ENCODE measurements around the gene KIF22.
A peak's percentile ranks its signal among the peaks of the same experiment; 100 is the strongest.
"Not testable (repeated sequence)": the region's sequence is repeated elsewhere in the genome, so short reads cannot be mapped to it uniquely, and the experiment has no call there.

Gene KIF22

GRCh38 chr16:29815793-29816693 is 25.5 kb downstream of the KIF22 start, which contains the start of gene PAGR1:
Gene PAGR1 (plus strand): TSS chr16:29816152. CDS start chr16:29816526, 374 bp downstream.
- DNase-seq, result peak; percentile 99

- DNase-seq, result no peak
These were observed 26.3 kb downstream of the KIF22 start for GRCh38 chr16:29816694-29817441.

DNA sequence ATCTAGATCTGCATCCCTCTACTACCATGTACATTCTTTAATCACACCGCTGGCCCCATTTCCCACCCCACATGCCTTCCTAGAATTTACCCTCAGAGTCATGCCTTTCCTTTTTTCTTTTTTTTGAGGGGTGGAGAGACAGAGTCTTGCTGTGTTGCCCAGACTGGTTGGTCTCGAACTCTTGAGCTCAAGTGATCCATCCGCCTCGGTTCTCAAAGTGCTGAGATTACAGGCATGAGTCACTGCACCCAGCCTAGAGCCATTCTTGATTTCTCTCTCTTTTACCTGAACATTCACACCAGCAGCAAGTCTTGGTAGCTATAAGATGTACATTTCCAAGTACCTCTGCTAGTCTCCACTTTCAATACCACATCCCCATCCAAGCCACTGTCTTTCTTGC is 27.5 kb downstream of the KIF22 start:
- DNase-seq, result no peak

DNA sequence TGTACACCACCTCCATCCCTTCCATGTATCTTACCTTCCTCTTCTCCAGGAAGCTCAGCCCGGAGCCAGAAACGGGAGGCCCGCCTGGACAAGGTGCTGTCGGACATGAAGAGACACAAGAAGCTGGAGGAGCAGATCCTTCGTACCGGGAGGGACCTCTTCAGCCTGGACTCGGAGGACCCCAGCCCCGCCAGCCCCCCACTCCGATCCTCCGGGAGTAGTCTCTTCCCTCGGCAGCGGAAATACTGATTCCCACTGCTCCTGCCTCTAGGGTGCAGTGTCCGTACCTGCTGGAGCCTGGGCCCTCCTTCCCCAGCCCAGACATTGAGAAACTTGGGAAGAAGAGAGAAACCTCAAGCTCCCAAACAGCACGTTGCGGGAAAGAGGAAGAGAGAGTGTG is 29.0 kb downstream of the KIF22 start:
- no peak for DNase-seq

- peak; percentile 46 for DNase-seq
These were observed 29.7 kb downstream of the KIF22 start, which contains the start of gene MVP for GRCh38 chr16:29820271-29820701. Gene MVP (plus strand): TSS chr16:29820462. CDS start chr16:29830550, 10,088 bp downstream.

GRCh38 chr16:29820730-29821642 is 30.4 kb downstream of the KIF22 start:
- DNase-seq, result peak; percentile 40

- DNase-seq, result no peak
These were observed 31.1 kb downstream of the KIF22 start for GRCh38 chr16:29821643-29822115.

- DNase-seq, result no peak
These were observed 34.1 kb downstream of the KIF22 start for GRCh38 chr16:29824589-29825144.

DNA sequence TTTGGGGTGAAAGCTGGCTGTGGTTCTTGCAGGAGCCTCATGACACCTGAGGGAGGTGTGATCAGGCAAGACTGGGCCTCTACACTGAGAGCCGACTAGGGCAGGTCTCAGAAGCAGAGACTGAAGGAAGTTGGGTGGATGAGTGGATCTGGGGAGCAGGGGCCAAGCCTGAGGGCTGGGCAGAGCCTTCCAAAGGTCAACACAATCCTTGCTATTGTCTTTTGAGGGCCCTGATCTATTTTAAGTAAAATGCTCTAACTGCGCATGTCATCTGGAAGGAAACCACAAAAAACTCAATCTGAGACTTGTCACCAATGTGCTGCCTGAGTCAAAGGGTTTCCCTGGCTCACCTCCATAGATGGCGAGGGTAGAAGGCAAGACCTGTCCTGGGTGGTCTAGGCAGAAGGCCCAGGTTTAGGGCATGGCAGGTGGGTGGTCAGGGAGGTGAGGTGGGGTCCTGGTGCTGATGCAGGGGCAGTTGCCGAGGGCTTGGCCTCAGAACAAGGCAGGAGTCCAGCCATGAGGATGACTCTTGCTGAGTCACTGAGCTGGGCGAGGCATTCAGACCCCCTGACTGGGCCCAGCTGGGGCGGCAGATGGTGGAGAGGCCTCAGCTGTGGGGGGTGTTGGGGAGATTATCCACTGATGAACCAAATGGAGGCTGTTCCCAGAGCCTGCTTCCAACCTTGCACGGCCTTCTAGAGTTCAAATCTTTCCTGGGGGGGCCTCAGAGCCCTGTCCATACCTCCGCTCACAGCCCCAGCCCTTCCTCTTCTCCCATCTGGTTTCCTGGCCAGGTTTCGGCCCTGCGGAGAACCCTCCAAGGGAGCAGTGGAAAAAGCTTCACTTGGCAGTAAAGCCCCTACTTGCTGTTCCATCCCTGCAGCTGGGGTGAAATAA is 34.8 kb downstream of the KIF22 start:
- peak; percentile 41 for DNase-seq

DNA sequence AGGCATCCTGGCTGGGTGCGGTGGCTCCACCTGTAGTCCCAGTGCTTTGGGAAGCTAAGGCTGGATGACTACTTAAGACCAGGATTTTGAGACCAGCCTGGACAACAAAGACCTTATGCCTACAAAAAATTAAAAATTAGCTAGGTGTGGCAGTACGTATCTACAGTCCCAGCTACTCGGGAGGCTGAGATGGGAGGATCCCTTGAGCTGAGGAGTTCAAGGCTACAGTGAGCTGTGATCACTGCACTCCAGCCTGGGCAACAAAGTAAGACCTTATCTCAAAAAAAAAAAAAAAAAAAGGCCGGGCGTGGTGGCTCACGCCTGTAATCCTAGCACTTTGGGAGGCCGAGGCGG is 35.8 kb downstream of the KIF22 start:
- DNase-seq, result no peak

DNA sequence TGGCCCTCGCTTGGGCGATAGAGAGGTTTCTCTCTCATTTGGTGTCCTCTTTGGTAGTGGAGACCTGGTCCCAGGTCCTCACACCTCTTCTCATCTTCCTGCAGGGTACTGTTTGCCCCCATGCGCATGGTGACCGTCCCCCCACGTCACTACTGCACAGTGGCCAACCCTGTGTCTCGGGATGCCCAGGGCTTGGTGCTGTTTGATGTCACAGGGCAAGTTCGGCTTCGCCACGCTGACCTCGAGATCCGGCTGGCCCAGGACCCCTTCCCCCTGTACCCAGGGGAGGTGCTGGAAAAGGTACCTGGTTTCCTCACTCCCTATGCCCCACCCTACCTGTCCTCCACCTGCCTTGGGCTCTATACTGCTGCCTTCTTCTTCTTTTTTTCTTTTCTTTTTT is 40.2 kb downstream of the KIF22 start:
- DNase-seq, result no peak

GRCh38 chr16:29831490-29831889 is 40.9 kb downstream of the KIF22 start:
- no peak for DNase-seq

GRCh38 chr16:29833219-29833618 is 42.7 kb downstream of the KIF22 start:
- not testable (repeated sequence) for DNase-seq

DNA sequence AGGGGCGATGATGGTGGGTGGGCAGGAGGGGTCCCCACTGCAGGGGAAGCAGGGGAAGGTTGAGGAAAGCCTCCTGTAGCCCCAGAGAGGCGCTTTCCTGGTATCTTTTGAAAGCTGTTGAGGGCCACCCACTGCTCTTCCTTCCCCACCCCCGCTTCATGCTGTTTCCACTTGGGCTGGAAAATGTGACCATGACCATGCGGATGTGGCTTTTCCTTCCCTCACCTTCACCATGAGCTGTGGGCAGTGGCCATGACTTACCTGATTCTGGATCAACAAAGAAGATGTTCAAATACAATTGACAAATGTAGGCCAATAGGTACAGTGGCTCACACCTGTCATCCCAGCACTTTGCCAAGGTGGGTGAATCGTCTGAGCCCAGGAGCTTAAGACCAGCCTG is 43.5 kb downstream of the KIF22 start:
- no peak for DNase-seq

DNA sequence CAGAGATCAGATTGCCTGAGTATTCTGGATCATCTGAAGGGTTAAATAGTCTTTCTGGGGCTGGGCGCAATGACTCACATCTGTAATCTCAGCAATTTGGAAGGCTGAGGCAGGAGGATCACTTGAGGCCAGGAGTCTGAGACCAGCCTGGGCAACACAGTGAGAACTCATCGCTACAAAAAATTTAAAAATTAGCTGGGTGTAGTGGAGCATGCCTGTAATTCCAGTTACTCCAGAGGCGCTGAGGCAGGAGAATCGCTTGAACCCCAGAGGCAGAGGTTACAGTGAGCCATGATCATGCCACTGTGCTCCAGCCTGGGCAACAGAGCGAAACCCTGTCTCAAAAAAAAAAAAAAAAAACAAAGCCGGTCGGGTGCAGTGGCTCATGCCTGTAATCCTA is 45.4 kb downstream of the KIF22 start:
- DNase-seq, result no peak

DNA sequence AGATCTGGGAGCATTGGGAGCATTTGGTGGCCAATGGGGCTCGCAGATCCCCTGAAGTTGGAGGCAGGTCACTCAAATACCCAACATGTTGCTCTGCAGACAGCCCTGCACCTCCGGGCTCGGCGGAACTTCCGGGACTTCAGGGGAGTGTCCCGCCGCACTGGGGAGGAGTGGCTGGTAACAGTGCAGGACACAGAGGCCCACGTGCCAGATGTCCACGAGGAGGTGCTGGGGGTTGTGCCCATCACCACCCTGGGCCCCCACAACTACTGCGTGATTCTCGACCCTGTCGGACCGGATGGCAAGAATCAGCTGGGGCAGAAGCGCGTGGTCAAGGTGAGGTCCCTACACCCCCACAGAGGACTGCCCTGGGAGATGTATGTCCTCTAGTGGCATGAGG is 46.1 kb downstream of the KIF22 start:
- no peak for DNase-seq

GRCh38 chr16:29837841-29838240 is 47.3 kb downstream of the KIF22 start:
- no peak for DNase-seq

DNA sequence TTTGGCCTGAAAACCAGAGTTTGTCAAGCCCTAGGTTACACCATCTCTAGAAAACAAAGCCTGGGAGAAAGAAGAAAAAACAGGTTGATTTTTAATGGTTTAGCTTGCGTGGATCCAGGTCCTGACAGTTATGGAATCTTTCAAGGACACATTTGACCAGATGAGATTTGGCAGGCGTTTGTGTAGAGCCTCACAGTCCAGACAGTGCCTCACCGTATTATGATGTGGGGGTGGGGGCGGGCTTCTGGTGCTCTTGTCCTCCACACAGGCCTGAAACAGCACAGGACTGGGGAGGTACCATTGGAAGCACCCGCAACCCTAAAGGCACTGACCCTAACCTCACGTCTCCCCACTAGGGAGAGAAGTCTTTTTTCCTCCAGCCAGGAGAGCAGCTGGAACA is 49.3 kb downstream of the KIF22 start:
- DNase-seq, result no peak

GRCh38 chr16:29840240-29840639 is 49.7 kb downstream of the KIF22 start:
- no peak for DNase-seq

DNA sequence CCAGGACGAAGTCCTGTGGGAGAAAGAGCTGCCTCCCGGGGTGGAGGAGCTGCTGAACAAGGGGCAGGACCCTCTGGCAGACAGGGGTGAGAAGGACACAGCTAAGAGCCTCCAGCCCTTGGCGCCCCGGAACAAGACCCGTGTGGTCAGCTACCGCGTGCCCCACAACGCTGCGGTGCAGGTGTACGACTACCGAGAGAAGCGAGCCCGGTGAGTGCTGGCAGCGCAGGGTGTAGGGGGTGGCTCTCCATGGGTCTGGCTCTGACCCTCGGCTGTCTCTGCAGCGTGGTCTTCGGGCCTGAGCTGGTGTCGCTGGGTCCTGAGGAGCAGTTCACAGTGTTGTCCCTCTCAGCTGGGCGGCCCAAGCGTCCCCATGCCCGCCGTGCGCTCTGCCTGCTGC is 51.1 kb downstream of the KIF22 start:
- DNase-seq, result no peak

- DNase-seq, result no peak
These were observed 52.3 kb downstream of the KIF22 start for GRCh38 chr16:29842732-29843346.
